PFSK-1 (cell line): Measurements from ENCODE around the gene AGPAT4.

Experiments used
- POLR2AphosphoS5 ChIP-seq: IDR thresholded peaks from 2 replicates; pipeline ENCODE4 v1.6.1; 2012; ENCODE audit warnings: low read depth, mild to moderate bottlenecking, control low read depth, low read length, moderate library complexity
- TAF1 ChIP-seq: IDR thresholded peaks from 2 replicates; pipeline ENCODE4 v1.6.1; 2012; ENCODE audit warnings: low read length, control low read depth, borderline replicate concordance; ENCODE audit not compliant: insufficient read depth
- TF ChIP-seq, protein P1 (sequence below), 2 experiments: IDR thresholded peaks; 2 replicates each; pipeline versions ENCODE4 v1.6.1 to v1.8.0; 2011 to 2012; ENCODE audit warnings: low read depth in 2 of 2, low read length in 2 of 2, control low read depth in 1 of 2, inconsistent platforms in 1 of 2, mild to moderate bottlenecking in 1 of 2, moderate library complexity in 1 of 2; ENCODE audit not compliant: insufficient read depth in 1 of 2

DNA sequence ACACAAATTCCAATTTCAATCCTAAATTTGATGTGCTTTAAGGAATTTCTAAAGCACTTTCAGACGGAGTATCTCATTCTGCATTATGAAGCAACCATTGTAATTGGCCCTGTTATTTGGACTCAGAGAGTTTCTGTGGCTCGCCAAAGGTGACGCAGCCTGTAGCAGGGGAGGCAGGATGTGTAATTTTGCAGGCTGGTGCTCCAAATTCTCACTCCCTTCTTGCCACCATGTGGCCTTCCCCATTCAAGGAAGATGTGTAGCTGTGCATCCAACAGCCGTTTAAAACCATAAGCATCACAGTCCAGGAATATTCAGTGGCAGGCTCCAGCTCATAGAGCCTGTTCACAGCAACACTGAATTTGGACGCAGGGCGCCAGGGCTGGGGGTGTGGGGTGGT lies 45.8 kb downstream of the AGPAT4 start:
- TF ChIP-seq, protein P1, sequence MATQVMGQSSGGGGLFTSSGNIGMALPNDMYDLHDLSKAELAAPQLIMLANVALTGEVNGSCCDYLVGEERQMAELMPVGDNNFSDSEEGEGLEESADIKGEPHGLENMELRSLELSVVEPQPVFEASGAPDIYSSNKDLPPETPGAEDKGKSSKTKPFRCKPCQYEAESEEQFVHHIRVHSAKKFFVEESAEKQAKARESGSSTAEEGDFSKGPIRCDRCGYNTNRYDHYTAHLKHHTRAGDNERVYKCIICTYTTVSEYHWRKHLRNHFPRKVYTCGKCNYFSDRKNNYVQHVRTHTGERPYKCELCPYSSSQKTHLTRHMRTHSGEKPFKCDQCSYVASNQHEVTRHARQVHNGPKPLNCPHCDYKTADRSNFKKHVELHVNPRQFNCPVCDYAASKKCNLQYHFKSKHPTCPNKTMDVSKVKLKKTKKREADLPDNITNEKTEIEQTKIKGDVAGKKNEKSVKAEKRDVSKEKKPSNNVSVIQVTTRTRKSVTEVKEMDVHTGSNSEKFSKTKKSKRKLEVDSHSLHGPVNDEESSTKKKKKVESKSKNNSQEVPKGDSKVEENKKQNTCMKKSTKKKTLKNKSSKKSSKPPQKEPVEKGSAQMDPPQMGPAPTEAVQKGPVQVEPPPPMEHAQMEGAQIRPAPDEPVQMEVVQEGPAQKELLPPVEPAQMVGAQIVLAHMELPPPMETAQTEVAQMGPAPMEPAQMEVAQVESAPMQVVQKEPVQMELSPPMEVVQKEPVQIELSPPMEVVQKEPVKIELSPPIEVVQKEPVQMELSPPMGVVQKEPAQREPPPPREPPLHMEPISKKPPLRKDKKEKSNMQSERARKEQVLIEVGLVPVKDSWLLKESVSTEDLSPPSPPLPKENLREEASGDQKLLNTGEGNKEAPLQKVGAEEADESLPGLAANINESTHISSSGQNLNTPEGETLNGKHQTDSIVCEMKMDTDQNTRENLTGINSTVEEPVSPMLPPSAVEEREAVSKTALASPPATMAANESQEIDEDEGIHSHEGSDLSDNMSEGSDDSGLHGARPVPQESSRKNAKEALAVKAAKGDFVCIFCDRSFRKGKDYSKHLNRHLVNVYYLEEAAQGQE (IDR thresholded peaks at IDR 0.05; ENCODE audit: insufficient read depth in 1 of 2, low read depth in 2 of 2, low read length in 2 of 2), result no peak
- TF ChIP-seq POLR2AphosphoS5 (no peak), TAF1 (no peak)
